K562 (cell line): ENCODE measurements around the gene BGN.

Experiments used
- JUNB ChIP-seq: fragments of 450-650 bp; formaldehyde crosslinking; conservative IDR thresholded peaks from 2 replicates; pipeline ENCODE4 v1.4.0; 2020; ENCODE audit warnings: mild to moderate bottlenecking
- KAT8 ChIP-seq: fragments of 450-650 bp; IDR thresholded peaks from 2 replicates; pipeline ENCODE4 v1.6.1; 2016; ENCODE audit warnings: low read depth, mild to moderate bottlenecking
- MAX ChIP-seq: sonication (generic); formaldehyde crosslinking; IDR thresholded peaks from 2 replicates; pipeline ENCODE4 v1.9.0; 2022; ENCODE audit warnings: mild to moderate bottlenecking, missing genetic modification reagents
- PATZ1 ChIP-seq: fragments of 250-450 bp; sonication (Bioruptor Pico); IDR thresholded peaks from 2 replicates; pipeline ENCODE4 v1.5.0; 2020; ENCODE audit warnings: mild to moderate bottlenecking, borderline replicate concordance
- PCBP2 ChIP-seq: fragments of 200-400 bp; formaldehyde crosslinking; IDR thresholded peaks from 2 replicates; pipeline ENCODE4 v1.6.1; 2018; ENCODE audit warnings: low read length, low read depth, mild to moderate bottlenecking, moderate library complexity; ENCODE audit not compliant: poor library complexity, severe bottlenecking
- POLR2B ChIP-seq: fragments of 450-650 bp; IDR thresholded peaks from 2 replicates; pipeline ENCODE4 v1.6.1; 2018; ENCODE audit warnings: low read depth; ENCODE audit not compliant: partially characterized antibody
- RFX5 ChIP-seq: IDR thresholded peaks from 2 replicates; pipeline ENCODE4 v1.6.1; 2011; ENCODE audit warnings: low read depth, mild to moderate bottlenecking, improper control_type of control experiment, low read length
- TCF7L2 ChIP-seq: fragments of 150-350 bp; IDR thresholded peaks from 2 replicates; pipeline ENCODE4 v1.6.1; 2016; ENCODE audit warnings: low read depth, mild to moderate bottlenecking, low read length, moderate library complexity

GRCh38 chrX:153470411-153471363, 24.1 kb upstream of the BGN start, which contains the start of gene HAUS7:
- TF ChIP-seq PATZ1 (CRISPR knock-in tag) (no peak), POLR2B (peak; percentile 20), KAT8 (no peak), PCBP2 (no peak), MAX (CRISPR knock-in tag) (no peak), TCF7L2 (no peak), JUNB (CRISPR knock-in tag) (no peak), RFX5 (no peak)
